Measurements from ENCODE around the gene SEMA4B. TPM values are rescaled to one million over a fixed set of nuclear protein-coding genes. Genes with fewer than 3 reads are reported as not detected.
A peak's percentile ranks its signal among the peaks of the same experiment; 100 is the strongest.

The SEMA4B gene
- total and polyA plus RNA-seq, 5 donors from 2014 or later = 5.1 to 20.2 (median 7.2) TPM

DNA sequence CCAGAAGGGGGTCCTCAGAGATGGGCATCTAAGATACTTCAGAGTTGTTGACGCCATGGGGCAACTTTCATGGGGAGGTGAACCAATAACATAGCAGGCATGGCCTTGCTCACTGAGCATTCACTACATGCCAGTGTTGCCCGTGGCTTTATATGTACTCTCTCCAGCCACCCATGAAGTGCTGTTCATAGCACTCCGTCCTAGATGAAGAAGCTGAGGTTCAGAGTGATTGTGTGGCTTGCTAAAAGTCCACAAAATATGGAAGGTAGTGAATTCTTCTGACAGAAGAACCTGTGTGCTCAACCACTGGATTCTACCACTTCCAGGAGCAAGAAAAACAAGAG is 9.8 kb upstream of the SEMA4B start:
- Histone ChIP-seq H3K27ac (ENCODE audit: insufficient read depth, low read length, poor library complexity, severe bottlenecking) (no peak overlapping the region), H3K27me3 (ENCODE audit: control insufficient read depth, insufficient read depth, low read length) (no peaks in the 10 kb centered on the region), H3K36me3 (ENCODE audit: control insufficient read depth, insufficient read depth, low read length) (no peaks in the 10 kb centered on the region), H3K4me1 (ENCODE audit: control insufficient read depth, insufficient read depth, low read length, poor library complexity, severe bottlenecking) (peaks cover 23% of the 10 kb centered on the region), H3K4me3 (ENCODE audit: low read depth, low read length) (no peak overlapping the region), H3K9me3 (ENCODE audit: control insufficient read depth in 2 of 2, low read length in 2 of 2) (no peaks in the 10 kb centered on the region)
- no peaks in the 10 kb centered on the region for H3K36me3 Mint-ChIP-seq
- no peaks in the 10 kb centered on the region for H3K27me3 Mint-ChIP-seq
- H3K4me1 Mint-ChIP-seq = peaks cover 6 to 33% (median 17%) of the 10 kb centered on the region in 4 donors
- ATAC-seq (ENCODE audit: low read depth in 2 of 2) (no peak), DNase-seq (no peak)
- H3K27ac Mint-ChIP-seq = peak overlapping the region; percentile 32 to 94 (median 52)
- peak overlapping the region; percentile 31 to 93 (median 64) for H3K4me3 Mint-ChIP-seq
- no peaks in the 10 kb centered on the region for H3K9me3 Mint-ChIP-seq

DNA sequence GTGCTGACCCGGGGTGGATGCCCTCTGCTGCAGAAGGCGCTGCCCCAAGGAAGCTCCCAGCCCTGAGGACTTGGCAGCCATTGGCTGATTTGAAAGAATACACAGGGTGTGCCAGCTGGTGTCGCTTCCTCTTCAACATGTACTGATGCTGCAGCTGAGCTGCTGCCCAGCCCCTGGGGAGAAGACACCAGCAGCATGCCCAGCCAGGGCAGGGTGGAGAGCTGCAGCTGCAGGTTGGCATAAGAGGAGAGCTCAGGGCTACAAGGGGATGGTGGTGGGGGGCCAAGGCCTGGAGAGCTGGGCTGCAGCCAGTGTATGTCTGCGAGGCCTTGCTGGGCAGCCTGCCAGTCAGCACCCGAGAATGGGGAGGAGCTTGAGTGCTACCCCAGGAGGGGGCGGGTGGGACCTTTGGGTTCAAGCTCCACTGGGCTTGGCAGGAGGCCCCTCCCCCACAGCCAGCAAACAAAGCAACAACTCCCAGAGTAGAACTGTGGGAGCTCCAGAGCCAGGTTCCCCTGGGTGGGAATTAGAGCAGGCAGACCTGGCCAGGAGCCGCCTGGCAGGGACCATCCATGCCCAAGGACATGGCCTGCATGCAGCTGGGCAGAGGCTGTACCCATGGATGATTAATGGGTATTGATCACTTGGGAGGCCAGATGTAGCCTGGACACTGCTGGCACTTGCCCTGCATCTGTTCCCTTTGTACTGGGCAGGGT is 9.2 kb upstream of the SEMA4B start:
- peaks cover 23% of the 10 kb centered on the region for H3K4me1 ChIP-seq (ENCODE audit: control insufficient read depth, insufficient read depth, low read length, poor library complexity, severe bottlenecking)
- no peaks in the 10 kb centered on the region for H3K27me3 ChIP-seq (ENCODE audit: control insufficient read depth, insufficient read depth, low read length)
- Mint-ChIP-seq H3K27me3 (no peaks in the 10 kb centered on the region), H3K36me3 (no peaks in the 10 kb centered on the region), H3K9me3 (no peaks in the 10 kb centered on the region), H3K27ac (peak overlapping the region; percentile 23 to 94 (median 52)), H3K4me1 (peaks cover 6 to 32% (median 17%) of the 10 kb centered on the region in 4 donors), H3K4me3 (peak overlapping the region; percentile 59 to 93 (median 80))
- H3K36me3 ChIP-seq (ENCODE audit: control insufficient read depth, insufficient read depth, low read length) = no peaks in the 10 kb centered on the region
- no peaks in the 10 kb centered on the region for H3K9me3 ChIP-seq (ENCODE audit: control insufficient read depth in 2 of 2, low read length in 2 of 2)
- DNase-seq = peak in 2 of 3 donors; percentile 32 to 84
- H3K4me3 ChIP-seq (ENCODE audit: low read depth, low read length) = no peak overlapping the region
- H3K27ac ChIP-seq (ENCODE audit: insufficient read depth, low read length, poor library complexity, severe bottlenecking) = no peak overlapping the region
- peak; percentile 76 to 80 for ATAC-seq (ENCODE audit: low read depth in 2 of 2)

DNA sequence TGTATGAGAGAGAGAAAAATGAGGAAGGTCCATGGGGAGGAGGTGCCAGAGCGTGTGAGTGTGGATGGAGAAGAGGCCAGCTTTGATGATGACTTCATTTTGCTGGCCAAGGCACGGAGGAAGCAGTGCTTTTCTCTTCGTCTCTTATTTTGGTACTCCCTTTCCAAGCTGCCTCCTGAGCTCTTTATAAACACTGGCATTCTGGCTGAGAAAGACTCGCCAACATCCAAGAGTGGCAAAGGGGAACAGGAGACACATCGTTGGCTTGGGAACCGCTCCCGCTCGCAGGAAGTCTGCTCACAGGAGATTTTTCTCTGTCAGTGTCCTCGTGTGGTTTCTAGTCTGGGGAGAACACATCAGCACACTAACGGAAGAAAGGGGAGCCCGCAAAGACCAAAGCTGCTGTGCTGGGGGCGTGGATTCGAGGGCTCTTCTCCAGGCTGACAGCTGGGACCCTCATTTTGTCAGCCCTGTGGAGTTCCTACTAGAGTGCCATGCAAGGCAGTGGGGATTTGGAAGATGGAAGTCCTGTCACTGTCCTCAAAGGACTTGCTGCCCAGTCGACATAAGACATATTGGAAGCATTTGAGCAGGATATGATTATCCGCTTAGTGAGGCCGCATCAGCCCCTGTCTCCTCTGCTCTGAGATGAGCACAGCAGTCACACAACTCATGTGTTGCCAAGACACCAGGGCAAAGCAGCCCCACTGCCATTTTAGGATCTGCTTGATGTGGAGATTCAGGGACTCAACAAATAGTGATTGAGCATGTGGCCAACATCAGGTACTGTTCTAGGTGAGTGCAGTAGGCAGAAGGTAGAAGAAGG is 8.0 kb upstream of the SEMA4B start:
- peak overlapping the region; percentile 13 to 59 (median 31) for H3K4me3 Mint-ChIP-seq
- Histone ChIP-seq H3K9me3 (ENCODE audit: control insufficient read depth in 2 of 2, low read length in 2 of 2) (no peaks in the 10 kb centered on the region), H3K36me3 (ENCODE audit: control insufficient read depth, insufficient read depth, low read length) (no peaks in the 10 kb centered on the region), H3K27me3 (ENCODE audit: control insufficient read depth, insufficient read depth, low read length) (no peaks in the 10 kb centered on the region), H3K4me1 (ENCODE audit: control insufficient read depth, insufficient read depth, low read length, poor library complexity, severe bottlenecking) (peaks cover 23% of the 10 kb centered on the region), H3K4me3 (ENCODE audit: low read depth, low read length) (no peak overlapping the region), H3K27ac (ENCODE audit: insufficient read depth, low read length, poor library complexity, severe bottlenecking) (no peak overlapping the region)
- no peaks in the 10 kb centered on the region for H3K9me3 Mint-ChIP-seq
- ATAC-seq (ENCODE audit: low read depth in 2 of 2) = no peak
- no peak for DNase-seq
- H3K36me3 Mint-ChIP-seq = no peaks in the 10 kb centered on the region
- no peaks in the 10 kb centered on the region for H3K27me3 Mint-ChIP-seq
- H3K4me1 Mint-ChIP-seq = peaks cover 6 to 30% (median 15%) of the 10 kb centered on the region in 4 donors
- peak overlapping the region in 2 of 3 donors; percentile 69 to 78 for H3K27ac Mint-ChIP-seq

DNA sequence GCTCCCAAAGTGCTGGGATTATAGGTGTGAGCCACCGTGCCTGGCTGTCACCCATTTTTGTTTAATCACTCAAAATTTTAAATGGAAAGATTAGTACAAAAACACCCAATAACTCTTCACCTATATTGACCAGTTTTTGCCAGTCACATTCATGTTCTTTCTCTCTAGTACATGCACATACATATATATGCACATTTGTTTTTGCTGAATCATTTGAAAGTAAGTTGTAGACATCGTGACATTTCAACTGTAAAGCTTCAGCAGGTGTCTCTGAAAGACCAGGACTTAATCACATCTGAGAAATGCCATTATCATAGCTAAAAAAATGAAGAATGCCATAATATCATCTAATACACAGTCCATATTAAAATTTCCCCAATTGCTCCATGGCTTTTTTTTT is 6.5 kb upstream of the SEMA4B start:
- Mint-ChIP-seq H3K27ac (no peak overlapping the region), H3K4me1 (peaks cover 6 to 34% (median 15%) of the 10 kb centered on the region in 4 donors), H3K27me3 (no peaks in the 10 kb centered on the region), H3K9me3 (no peaks in the 10 kb centered on the region), H3K4me3 (no peak overlapping the region), H3K36me3 (no peaks in the 10 kb centered on the region)
- Histone ChIP-seq H3K4me1 (ENCODE audit: control insufficient read depth, insufficient read depth, low read length, poor library complexity, severe bottlenecking) (peaks cover 23% of the 10 kb centered on the region), H3K27ac (ENCODE audit: insufficient read depth, low read length, poor library complexity, severe bottlenecking) (no peak overlapping the region), H3K36me3 (ENCODE audit: control insufficient read depth, insufficient read depth, low read length) (no peaks in the 10 kb centered on the region), H3K9me3 (ENCODE audit: control insufficient read depth in 2 of 2, low read length in 2 of 2) (no peaks in the 10 kb centered on the region), H3K27me3 (ENCODE audit: control insufficient read depth, insufficient read depth, low read length) (no peaks in the 10 kb centered on the region), H3K4me3 (ENCODE audit: low read depth, low read length) (no peak overlapping the region)
- DNase-seq = no peak
- no peak for ATAC-seq (ENCODE audit: low read depth in 2 of 2)

DNA sequence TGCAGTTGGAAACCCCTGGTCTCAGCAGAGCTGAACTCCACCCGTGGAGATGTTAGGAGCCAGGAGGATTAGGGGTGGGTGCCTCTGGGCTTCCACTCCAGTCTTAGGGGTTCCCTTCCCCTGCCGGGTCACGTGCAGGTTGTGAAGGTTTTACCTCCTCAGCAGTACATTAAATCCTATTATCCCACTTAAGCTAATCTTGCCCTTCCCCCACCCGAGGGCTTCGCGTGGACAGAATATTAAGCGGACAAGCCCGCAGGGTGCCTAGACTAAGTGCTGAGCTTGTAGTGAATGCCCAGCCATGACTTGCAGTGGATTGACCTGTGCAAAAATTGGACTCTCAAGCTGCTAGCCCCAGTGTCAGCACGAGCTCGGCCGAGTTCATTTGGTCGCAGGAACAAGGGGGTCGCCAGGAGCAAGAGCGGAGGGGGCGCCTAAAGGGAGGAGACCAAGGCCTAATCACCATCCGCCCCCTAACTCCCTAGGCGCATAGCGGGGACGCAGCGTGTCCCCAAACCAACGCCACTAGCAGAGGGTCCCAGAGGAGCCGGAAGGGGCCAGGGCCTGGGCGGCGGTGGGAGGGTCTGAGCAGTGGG is 498 bp upstream of the SEMA4B start:
- H3K4me3 ChIP-seq (ENCODE audit: low read depth, low read length) = peak overlapping the region; percentile 48
- ATAC-seq (ENCODE audit: low read depth in 2 of 2) = peak in 1 of 2 donors; percentile 24
- peaks cover 0 to 27% (median 14%) of the 10 kb centered on the region in 4 donors for H3K4me1 Mint-ChIP-seq
- no peaks in the 10 kb centered on the region for H3K36me3 Mint-ChIP-seq
- peak overlapping the region; percentile 65 for H3K27ac ChIP-seq (ENCODE audit: insufficient read depth, low read length, poor library complexity, severe bottlenecking)
- peak overlapping the region; percentile 76 to 91 (median 88) for H3K27ac Mint-ChIP-seq
- DNase-seq = no peak
- peak overlapping the region; percentile 87 to 95 (median 88) for H3K4me3 Mint-ChIP-seq
- H3K36me3 ChIP-seq (ENCODE audit: control insufficient read depth, insufficient read depth, low read length) = no peaks in the 10 kb centered on the region
- H3K4me1 ChIP-seq (ENCODE audit: control insufficient read depth, insufficient read depth, low read length, poor library complexity, severe bottlenecking) = peaks cover 25% of the 10 kb centered on the region
- H3K27me3 Mint-ChIP-seq = no peaks in the 10 kb centered on the region
- H3K27me3 ChIP-seq (ENCODE audit: control insufficient read depth, insufficient read depth, low read length) = no peaks in the 10 kb centered on the region
- no peaks in the 10 kb centered on the region for H3K9me3 Mint-ChIP-seq
- H3K9me3 ChIP-seq (ENCODE audit: control insufficient read depth in 2 of 2, low read length in 2 of 2) = no peaks in the 10 kb centered on the region

DNA sequence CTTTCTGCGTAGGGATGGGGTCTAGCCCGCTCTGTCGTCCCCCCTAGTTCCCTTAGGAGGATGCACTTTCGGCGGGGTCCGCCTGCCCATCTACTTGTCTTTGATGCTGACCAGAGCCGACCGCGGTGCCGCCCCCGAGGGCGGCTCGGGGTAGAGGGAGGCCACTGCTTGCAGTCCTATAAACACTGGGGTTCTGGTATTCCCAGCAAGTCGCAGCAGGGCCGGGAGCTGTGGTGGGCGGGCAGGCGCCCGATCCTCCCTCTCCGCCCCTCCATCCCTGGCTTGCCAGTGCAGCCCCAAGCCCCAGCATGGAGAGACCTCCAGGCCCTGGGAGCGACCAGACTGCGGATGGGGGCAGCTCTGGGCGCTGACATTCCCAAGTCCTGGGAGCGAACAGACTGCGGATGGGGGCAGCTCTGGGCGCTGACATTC is 830 bp downstream of the SEMA4B start:
- ATAC-seq (ENCODE audit: low read depth in 2 of 2) (no peak), DNase-seq (no peak)
- H3K27me3 ChIP-seq (ENCODE audit: control insufficient read depth, insufficient read depth, low read length) = no peaks in the 10 kb centered on the region
- H3K9me3 Mint-ChIP-seq = no peaks in the 10 kb centered on the region
- no peak overlapping the region for H3K27ac ChIP-seq (ENCODE audit: insufficient read depth, low read length, poor library complexity, severe bottlenecking)
- no peaks in the 10 kb centered on the region for H3K9me3 ChIP-seq (ENCODE audit: control insufficient read depth in 2 of 2, low read length in 2 of 2)
- no peaks in the 10 kb centered on the region for H3K36me3 ChIP-seq (ENCODE audit: control insufficient read depth, insufficient read depth, low read length)
- H3K36me3 Mint-ChIP-seq = peaks cover 5% of the 10 kb centered on the region
- H3K4me1 ChIP-seq (ENCODE audit: control insufficient read depth, insufficient read depth, low read length, poor library complexity, severe bottlenecking) = peaks cover 25% of the 10 kb centered on the region
- peak overlapping the region; percentile 89 to 94 (median 91) for H3K4me3 Mint-ChIP-seq
- H3K27ac Mint-ChIP-seq = peak overlapping the region in 2 of 3 donors; percentile 51 to 56
- peaks cover 0 to 30% (median 14%) of the 10 kb centered on the region in 4 donors for H3K4me1 Mint-ChIP-seq
- H3K27me3 Mint-ChIP-seq = no peaks in the 10 kb centered on the region
- H3K4me3 ChIP-seq (ENCODE audit: low read depth, low read length) = peak overlapping the region; percentile 62

DNA sequence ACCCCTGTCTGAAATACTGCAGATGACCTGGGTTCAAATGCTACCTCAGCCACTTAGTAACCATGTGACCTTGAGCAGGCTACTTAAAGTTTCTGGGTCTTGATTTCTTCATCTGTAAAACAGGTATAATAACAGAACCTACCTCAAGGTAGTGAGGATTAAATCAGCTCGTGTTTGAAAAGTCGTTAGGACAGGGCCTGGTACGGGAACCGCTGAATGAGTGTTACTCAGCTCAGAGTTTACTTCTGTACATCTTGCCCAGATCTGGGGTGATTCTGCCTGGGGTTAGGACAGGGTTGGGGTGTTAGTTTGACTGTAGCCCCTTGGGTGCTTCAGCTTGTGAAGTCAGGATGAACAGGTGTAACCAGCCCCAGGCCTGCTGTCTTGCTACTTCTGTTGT is 1.8 kb downstream of the SEMA4B start:
- no peak for ATAC-seq (ENCODE audit: low read depth in 2 of 2)
- Histone ChIP-seq H3K27me3 (ENCODE audit: control insufficient read depth, insufficient read depth, low read length) (no peaks in the 10 kb centered on the region), H3K9me3 (ENCODE audit: control insufficient read depth in 2 of 2, low read length in 2 of 2) (no peaks in the 10 kb centered on the region), H3K36me3 (ENCODE audit: control insufficient read depth, insufficient read depth, low read length) (no peaks in the 10 kb centered on the region), H3K4me1 (ENCODE audit: control insufficient read depth, insufficient read depth, low read length, poor library complexity, severe bottlenecking) (peaks cover 25% of the 10 kb centered on the region), H3K27ac (ENCODE audit: insufficient read depth, low read length, poor library complexity, severe bottlenecking) (no peak overlapping the region), H3K4me3 (ENCODE audit: low read depth, low read length) (no peak overlapping the region)
- H3K27ac Mint-ChIP-seq = peak overlapping the region in 1 of 3 donors; percentile 83
- peak overlapping the region; percentile 89 to 99 (median 93) for H3K4me3 Mint-ChIP-seq
- H3K27me3 Mint-ChIP-seq = no peaks in the 10 kb centered on the region
- peaks cover 0 to 30% (median 14%) of the 10 kb centered on the region in 4 donors for H3K4me1 Mint-ChIP-seq
- DNase-seq = no peak
- no peaks in the 10 kb centered on the region for H3K9me3 Mint-ChIP-seq
- peaks cover 5% of the 10 kb centered on the region for H3K36me3 Mint-ChIP-seq

Measured in CD4-positive, CD25-positive, alpha-beta regulatory T cell (primary cell).